HG03342 (cell line): Measurements from ENCODE around the gene KCNK3.
A peak's percentile ranks its signal among the peaks of the same experiment; 100 is the strongest.
"Not testable (repeated sequence)": the region's sequence is repeated elsewhere in the genome, so short reads cannot be mapped to it uniquely, and the experiment has no call there.

ENCODE experiments used
- ATAC-seq: cut with Tn5 transposase; IDR thresholded peaks from one replicate; pipeline ENCODE4 v1.9.1; 2021; ENCODE audit warnings: mild to moderate bottlenecking, moderate library complexity; ENCODE audit not compliant: unreplicated experiment

KCNK3 gene

DNA sequence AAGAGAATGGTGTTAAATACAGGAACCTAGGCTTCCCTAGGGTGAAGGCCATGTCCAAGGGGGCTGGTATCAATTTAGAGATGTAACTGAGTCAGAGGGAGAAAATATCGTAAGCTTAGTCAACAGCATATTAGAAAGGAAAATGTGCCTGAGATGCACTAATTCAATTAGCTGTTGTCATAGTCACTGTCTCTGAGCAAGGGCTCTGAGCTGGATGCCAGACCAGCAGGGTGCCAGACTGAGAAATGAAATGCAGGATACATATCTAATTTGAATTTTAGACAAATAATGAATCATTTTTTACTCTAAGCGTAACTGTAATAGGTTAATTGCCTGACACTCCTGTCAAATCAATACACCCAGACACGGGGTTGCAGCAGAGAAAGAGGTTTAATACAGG is 60.1 kb downstream of the KCNK3 start:
- ATAC-seq, result no peak

DNA sequence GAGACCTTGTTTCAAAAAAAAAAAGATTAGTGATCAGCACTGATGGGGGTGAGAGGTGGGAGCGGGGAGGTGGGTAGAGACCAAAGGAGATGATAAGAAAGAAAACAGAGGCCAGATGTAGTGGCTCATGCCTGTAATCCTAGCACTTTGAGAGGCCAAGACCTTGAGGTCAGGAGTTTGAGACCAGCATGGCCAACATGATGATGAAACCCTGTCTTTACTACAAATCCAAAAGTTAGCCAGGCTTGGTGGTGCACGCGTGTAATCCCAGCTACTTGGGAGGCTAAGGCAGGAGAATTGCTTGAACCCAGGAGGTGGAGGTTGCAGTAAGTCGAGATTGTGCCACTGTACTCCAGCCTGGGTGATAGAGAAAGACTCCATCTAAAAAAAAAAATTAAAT is 62.0 kb downstream of the KCNK3 start:
- ATAC-seq, result no peak

DNA sequence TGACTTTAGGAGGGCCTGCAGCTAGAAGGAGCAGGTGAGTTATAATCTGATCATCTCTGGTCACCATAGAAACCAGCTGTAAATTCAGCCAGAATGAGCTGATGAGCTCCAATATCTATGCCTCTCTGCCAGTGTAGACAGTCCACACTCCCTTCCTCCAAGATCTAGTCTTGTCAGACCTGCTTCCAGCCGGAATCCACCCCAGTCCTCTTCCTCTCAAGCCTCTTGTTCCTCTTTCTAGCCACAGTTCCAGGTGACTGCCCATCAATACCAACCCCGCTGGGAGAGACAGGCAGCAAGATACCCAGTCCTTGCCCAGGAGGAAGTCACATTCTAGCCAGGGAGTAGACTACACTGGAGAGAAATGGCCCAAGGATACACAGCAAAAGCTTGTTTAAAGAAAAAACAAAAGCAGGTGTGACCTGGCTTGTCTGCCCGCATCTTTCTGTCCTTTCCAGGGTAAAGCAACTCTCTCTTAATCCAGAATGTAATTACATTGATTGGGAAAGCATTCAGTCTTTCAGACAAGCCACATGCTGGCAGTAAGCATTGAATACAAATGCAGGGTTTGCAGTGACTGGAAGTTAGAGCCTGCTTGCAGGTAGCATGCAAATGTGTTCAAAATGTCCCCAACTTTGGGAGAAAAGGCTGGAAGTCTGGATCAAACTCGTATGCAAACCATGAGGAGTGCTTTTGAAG is 62.6 kb downstream of the KCNK3 start:
- no peak for ATAC-seq

DNA sequence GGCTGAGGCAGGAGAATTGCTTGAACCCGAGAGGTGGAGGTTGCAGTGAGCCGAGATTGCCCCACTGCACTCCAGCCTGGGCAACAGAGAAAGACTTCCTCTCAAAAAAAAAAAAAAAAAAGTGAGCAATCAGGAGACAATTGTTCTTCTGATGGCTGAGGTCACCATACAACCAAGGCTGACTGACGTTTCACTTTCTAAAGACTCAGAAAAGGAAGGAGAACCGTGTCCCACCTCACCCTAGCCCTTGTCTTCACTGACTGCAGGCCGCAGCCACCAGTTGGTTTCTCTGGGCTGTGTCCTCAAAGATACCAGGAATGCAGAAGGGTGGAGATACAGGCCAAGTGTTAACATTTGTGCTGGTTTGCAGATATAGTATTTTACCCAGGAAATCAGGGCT is 63.8 kb downstream of the KCNK3 start:
- no peak for ATAC-seq

DNA sequence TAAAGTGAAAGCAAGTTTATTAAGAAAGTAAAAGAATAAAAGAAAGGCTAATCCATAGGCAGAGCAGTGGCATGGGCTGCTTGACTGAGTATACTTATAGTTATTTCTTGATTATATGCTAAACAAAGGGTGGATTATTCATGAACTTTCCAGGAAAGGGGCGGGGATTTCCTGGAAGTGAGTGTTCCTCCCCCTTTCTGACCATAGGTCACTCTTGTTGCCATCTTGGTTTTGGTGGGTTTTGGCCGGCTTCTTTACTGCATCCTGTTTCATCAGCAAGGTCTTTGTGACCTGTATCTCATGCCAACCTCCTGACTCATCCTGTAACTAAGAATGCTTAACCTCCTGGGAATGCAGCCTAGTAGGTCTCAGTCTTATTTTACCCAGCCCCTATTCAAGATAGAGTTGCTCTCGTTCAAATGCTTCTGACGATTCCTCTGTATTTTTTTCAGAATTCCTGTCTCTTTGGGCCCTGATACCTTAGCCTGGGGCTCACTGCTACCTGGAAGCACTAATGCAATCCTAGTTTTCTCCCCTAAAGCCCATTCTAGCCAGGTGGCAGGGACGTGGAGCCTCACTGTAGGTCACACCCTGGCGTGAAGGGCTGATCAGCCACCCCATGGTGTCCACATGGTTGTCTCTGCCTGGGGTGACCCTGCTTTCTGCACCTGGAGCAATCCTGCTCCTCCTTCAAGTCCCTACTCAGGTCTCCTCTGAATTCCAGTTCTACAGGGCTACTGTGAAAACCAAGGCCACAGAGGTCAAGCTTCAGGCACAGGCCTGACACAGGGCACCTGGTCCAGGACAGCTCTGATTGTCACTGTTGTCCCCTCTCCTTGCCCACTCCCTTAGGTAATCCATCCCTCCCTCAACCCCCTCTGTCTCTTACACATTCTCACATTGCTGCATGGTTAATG is 65.6 kb downstream of the KCNK3 start:
- ATAC-seq, result peak; percentile 39

DNA sequence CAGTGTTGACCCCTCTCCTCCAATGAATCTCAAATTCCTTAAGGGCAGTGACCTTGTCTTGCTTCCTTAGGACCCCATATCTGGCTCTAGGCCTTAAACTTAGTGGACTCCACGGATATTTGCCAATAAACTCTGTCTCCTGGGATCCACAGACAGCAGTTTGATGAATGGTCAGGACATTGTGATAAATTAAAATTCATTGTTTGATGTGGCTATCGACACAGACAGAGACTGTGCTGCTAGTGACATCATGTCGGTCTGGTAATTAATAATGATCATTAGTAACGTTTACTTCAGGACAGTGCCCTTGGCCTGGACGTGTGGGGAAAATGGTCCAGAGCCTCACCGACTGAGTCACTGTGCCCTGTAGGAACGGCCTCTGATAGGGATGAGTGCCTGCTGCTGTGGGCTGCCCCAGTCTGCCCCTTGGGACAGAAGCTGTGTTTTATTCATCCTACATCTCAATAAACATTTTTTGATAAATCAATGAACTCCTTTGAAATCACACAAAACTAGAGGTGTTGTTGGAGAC is 66.3 kb downstream of the KCNK3 start:
- no peak for ATAC-seq

DNA sequence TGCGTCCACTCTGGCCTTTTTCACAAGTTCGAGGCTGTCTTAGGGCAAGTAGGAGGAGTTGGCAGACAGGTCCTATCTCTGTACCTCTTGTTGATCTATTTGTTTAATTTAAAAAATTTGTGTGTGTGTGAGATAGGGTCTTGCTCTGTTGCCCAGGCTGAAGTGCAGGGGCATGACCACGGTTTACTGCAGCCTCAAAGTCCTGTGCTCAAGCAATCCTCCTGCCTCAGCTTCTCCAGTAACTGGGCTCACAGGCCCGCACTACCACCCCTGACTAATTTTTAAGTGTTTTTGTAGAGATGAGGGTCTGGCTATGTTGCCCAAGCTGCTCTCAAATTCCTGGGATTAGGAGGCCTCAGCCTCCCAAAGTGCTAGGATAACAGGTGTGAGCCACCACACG is 67.3 kb downstream of the KCNK3 start:
- no peak for ATAC-seq

DNA sequence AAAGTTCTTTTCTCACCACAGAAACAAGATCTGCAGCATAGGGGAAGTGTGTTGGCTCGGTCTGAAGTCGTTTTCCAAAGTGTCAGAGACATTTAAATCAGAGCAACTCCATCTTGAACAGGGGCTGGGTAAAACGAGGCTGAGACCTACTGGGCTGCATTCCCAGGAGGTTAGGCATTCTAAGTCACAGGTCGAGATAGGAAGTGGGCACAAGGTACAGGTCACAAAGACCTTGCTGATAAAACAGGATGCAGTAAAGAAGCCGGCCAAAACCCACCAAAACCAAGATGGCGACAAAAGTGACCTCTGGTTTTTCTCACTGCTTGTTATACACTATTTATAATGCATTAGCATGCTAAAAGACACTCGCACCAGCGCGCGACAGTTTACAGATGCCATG is 68.5 kb downstream of the KCNK3 start:
- not testable (repeated sequence) for ATAC-seq

DNA sequence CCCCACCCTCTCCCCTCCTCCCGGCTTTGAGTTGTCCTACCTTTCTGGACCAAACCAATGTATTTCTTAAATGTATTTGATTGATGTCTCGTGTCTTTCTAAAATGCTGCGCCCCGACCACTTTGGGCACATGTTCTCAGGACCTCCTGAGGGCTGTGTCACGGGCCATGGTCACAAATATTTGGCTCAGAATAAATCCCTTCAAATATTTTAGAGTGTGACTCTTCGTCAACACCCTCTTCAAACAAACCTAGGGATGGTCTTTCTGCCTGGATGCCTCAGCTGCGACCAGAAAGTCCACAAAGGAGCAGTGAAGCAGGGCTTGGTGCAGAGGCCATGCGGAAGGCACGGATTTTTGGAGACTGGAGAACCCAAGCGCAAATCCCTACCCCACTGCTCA is 70.5 kb downstream of the KCNK3 start:
- no peak for ATAC-seq

DNA sequence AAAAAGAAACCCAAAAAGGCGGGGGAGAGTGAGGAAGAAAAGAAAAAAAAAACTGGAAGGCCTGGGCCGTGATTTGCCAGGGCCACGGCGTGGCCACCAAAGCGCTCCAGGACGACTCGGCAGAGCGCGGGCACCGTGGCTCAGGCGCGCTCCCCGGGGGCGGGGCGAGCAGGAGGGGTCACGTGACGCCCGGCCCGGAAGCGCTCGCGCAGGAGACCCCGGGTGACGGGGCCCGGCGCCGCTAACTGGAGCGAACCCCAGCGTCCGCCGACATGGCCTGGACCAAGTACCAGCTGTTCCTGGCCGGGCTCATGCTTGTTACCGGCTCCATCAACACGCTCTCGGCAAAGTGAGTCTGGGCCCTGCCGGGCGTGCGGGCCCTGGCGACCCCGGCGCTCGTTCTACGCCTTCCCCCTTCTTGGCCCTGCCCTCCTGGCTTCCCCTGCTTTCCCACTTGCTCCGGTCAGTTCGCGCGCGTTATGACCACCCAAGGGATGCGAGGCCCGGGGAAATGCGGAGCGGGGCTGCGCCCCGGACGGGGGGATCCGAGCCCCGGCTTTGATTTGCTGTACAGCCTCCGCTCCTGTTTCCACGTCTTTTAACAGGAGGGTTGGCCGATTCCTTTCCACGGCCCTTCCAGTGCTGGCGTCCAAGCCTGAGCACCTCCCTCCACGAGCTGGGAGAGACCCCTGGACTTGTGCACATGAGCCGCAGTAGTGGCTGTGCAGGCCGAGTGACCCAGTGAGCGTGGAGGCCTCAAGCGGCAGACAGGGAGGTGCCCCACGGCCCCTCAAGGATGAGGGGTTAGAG is 71.8 kb downstream of the KCNK3 start, which contains the start of gene SLC35F6:
SLC35F6 (plus strand) TSS at position 207 of the 810 bp plus-strand sequence; CDS start at position 273, 66 bp downstream.
- peak; percentile 85 for ATAC-seq

DNA sequence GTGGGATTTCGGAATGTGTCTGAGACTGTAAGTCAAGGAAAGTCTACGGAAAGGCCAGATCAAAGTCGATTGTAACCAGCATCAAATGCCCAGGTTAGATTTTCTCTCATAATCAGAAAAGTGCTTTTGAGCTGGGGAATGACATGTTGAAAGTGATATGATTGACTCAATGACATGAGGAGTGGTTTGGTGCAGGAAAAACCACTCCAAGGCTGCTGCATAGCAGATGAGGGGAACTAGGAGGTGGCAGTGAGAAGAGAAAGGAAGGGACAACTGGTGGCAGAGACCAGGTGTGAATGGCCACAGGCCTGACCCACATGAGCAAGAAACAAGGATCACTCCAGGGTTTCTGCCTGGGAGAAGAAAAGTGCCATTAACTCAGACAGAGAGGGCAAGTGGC is 72.4 kb downstream of the KCNK3 start:
- no peak for ATAC-seq

DNA sequence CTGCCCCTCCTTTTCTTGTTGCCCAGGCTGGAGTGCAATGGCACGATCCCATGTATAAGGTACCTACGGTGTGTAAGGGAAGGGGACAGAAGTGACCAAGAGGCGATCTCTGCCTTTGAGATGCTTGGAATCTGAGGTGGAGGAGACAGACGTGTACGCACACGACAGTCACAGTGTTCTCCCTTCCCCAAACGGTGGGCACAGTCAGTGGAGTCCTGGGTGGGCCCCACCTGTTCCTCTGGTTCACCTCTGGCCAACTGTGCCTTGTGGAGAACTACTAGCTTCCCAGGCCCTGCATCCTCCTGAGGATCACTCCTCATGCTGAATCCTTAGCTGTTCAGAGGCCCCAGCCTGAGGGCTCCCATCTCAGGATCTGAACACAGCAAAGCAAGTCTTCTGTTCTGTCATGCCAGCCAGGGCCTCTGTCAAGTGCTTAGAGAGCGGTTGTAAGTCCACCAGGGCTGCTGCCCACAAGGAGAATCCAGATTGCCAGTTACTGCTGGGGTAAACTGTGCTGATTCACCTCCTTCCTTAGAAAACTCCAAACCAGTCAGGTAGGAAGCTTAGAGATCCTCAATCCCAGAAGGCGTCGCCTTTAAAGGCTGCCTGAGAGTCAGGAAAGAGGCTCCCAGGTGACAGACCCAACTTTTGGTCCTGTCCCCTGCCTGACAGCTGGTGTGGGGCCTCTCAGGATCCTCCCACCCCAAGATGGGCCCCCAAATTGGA is 73.1 kb downstream of the KCNK3 start:
- ATAC-seq, result no peak

DNA sequence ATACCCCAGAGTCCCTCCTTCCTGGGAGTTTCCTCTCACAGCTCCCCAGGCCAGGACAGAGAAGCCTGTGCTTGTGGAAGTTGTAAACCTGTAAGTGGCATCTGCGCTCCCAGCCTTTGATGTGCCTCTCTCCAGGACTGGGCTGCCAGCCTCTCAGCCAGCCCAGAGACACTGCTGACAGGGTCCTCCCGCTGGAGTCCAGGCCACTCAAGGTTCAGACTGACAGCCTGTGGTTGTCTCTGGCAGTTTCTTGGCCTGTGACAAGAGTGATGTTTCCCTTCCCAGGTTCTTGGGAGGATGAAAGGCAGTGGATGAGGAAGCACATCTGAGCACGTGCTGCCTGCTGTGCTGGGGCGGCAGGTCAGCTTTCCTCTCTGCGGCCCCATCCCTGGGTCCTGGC is 74.6 kb downstream of the KCNK3 start:
- no peak for ATAC-seq

DNA sequence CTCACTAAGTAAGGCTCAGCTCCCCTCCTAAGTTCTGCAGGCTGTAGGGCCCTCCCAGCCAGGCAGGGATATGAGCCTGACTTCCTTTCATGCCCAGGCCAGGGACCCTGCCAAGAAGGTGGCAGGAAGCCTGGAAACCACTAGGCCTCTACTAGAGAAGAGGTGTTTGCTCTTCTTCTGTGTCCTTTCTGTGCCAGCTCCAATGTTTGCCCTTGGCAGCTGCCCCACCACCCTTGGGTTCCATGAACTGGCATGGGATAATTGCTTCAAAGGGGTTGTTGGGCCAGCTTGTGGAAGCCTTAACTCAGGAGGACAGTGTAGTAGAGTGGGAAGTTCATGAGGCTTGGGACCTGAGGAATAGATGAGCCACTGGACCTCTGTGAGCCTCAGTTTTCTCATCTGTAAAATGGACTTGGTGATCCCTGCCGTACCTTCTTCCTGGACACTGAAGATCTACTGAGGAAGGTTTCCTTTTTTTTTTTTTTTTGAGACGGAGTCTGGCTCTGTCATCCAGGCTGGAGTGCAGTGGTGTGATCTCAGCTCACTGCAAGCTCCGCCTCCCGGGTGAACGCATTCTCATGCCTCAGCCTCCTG is 75.5 kb downstream of the KCNK3 start:
- no peak for ATAC-seq

DNA sequence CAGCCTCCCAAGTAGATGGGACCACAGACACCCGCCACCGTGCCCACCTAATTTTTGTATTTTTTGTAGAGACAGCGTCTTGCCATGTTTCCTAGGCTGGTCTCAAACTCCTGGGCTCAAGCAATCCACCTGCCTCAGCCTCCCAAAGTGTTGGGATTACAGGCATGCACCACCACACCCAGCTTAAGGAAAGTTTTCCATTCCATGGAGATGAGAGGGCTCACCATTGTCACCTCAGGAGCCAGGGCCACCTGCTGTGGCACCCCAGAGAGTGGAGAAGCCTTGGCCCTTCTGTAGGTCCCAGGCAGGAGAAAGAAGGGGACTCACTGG is 76.2 kb downstream of the KCNK3 start:
- no peak for ATAC-seq

DNA sequence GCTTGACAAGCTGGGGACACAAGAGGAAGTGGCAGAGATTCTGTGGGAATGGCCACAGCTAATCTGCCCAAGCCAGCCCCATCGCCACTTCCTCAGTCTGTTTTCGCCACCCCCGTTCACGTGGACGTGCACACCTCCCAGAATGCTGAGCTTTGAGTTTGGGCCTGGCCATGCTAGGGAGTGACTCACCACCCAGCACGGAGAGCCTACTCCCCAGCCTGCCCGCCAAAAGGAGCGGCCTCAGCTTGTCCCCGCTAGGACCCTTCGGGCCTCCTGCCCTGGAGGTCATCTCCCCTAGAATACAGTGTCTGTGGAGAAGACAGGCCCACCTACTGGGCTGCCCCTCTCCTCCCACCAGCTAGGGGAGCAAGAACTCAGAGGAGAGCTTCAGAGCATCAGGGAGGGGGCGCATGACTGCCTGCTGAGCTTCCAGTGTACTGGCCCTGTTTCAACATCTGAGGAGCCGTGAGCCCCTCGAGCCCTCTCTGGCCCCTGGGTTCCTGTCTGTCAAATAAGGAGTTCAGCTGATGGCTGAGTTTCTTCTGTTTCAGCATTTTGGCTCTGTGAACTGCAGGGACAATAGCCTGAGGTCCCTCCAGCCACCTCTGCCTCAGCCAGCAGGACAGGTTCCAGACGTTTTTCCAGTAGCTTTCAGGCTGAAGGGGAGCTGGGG is 76.7 kb downstream of the KCNK3 start:
- ATAC-seq, result no peak

DNA sequence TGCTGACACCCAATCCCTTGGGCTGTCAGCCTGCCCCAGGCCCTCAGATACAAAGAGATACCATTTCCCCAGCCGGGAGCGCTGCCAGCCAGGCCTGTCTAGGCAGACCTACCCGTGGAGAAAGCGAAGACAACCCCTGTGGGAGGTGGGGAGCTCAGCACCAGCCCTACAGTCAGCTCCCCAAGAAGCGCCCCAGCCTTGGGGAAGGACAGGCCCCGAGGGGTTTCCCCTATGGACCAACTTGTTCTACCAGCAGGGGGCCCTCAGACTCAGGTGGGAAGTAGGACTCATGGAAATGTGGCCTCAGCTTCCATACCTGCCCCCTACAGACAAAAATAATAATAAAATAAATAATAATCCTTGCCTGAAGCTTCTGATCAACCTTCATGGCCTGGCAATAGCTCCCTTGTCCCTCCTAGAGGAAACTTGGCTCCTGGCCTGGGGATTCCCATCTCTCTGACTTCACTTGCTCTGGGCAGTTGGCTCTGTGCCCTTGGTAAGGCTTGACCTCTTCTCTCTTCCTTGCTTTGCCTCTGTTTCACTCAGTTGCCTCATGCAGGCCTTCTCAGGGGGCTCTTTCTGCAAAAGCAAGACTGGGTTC is 78.6 kb downstream of the KCNK3 start:
- ATAC-seq, result no peak

DNA sequence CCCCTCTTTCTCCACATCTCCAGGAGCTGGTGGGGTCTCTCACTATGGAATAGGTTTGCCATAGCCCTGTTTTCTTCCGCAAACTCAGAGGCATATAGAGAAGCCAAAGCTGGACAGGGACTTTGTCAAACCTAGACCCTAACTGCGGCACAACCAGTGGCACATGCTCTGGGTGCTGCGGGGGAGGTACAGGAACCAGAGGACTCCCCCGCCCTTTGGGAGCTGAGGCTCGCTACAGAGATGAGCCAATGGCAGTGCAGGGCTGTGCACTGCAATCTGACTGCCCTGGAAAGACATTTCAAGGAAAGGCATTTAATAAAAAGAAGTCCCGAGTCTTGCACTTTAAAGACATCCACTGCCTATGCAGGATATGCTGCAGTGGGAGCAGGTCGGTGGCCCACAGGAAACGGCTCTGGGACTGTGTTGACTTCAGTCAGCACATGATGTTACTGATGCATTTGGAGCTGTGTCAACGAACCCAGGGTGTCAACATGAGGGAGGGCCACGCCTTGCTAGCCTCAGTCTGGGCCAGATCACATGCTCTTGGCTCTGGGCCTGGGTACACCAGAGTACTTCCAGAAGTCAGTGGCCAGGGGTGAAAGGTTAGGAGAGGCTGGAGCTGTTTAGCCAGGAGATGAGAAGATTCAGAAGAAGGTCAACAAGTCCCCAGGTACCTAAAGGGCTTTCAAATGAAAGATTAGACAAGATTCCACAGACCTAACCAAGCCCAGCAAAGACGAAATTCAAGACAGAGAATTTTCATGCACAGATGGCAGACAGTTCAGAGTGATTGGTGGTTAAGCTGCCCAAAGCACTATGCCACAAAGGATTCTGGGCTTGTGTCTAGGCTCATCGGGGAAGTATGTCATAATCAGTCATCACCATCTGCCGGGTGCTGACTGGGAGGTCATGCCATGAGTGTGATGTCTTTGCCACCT is 79.8 kb downstream of the KCNK3 start:
- no peak for ATAC-seq
